ENCODE data around the gene PHC3.

The PHC3 gene

GRCh38 chr3:170064108-170064507 lies 117.4 kb downstream of the PHC3 start:
- DNase-seq = no peak

DNA sequence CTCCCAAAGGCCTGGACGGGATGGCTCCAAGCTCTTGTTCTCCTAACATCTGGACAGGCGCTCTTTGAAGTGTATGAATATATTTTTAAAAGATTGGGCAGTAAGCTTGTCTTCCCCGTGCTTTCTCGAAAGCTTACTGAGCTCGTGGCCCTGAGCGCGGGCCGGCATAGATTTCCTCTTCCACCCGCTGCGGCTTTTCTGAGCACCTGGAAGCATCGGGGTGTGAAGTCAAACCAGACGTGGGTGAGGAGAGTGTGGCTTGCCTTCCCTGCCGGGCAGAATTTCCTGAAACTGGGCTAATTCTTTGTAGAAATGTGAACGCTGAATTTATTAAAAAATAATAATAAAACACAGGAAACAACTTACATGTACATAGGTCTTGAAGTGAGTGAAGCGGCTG lies 117.8 kb downstream of the PHC3 start:
- no peak for DNase-seq

DNA sequence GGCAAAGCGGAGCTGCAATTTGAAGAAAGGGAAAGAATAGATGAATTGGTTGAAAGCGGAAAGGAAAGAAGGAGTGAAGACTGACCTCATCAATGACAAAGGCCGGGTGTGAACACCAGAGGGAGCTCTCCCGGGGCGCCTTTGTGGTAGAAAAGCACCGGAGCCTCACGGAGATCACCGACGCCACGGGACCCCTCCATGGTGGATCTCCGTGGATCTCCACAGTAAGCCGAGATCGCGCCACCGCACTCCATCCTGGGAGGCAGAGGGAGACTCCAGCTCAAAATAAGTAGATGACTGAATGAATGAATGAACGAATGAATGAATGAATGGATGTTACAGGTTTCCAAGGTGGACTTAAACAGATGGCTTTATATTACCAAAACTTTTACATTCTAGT lies 118.8 kb downstream of the PHC3 start:
- no peak for DNase-seq

DNA sequence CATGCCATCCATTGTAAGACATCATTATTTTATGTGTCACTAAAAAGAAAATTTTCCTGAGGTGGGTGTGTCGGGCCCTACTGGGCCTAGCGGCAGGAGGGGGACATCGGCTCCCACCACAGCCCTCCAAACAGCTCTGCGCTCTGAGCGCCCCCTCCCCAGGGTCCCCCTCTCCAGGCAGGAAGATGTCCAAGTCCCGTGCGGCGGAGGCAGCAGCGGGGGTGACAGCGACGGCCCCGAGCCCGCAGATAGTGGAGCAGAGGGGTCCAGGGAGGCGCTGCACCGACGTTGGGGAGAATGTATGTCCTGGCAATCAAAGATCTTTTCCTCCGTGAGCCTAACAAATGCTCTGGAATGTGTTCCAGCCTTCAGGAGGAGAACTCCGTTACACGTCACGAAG lies 119.5 kb downstream of the PHC3 start:
- DNase-seq = no peak

GRCh38 chr3:170059447-170059846 lies 122.1 kb downstream of the PHC3 start:
- no peak for DNase-seq

GRCh38 chr3:170058127-170058526 lies 123.4 kb downstream of the PHC3 start:
- DNase-seq = no peak

DNA sequence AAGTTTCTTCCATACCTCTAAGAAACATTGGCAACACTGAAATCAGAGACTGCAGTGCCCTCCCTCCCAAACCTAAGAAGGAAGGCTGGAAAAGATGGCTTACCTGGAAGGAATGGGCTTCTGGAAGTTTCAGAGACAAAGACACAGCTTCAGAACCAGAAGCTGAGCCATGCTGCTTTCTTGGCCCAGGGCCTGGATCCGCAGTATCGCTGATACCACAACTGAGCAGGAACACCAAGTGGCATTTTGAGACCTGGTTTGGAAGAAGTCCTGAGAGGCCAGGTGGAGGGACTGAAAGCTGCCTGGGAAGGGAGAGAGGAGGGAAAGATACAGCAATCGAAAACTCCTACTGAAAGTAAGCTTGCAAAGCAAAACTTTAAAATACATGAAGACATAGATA lies 124.0 kb downstream of the PHC3 start:
- DNase-seq = no peak

DNA sequence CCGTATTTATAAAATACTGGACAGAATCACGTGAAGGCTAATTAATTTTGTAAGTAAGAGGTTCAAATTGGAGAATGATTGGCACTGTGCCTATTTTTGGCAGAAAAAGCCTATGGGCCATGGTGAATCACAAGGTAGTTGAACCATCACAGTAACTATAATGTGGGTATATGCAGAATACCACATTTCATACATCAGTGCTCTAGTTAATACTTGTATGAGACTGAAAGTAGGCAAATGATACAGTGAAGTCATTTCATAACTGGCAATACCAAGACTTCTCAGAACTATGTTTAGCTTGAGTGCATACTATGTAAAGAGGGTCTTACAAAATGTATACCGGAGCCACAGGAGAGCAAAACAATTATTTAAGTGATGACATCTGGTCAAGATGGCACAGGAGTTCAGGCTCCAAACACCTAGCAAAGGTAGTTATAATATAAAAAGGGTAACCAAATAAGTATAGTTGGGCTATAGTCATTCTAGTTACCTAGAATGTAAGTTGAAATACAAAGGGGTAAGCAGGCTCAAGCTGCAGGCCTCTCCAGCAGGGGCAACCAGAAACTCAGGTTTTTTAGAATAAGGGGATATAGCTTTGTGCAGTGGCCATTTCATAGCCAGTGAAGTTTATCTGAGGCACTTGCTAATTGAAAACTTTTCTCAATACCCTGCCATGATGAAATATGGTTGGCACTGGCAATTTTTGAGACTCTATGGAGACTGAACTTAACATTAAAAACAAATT lies 124.7 kb downstream of the PHC3 start:
- DNase-seq = no peak

- DNase-seq = no peak
Measured at GRCh38 chr3:170055209-170055608, 126.3 kb downstream of the PHC3 start.

- DNase-seq = no peak
Measured at GRCh38 chr3:170054204-170054603, 127.3 kb downstream of the PHC3 start.

DNA sequence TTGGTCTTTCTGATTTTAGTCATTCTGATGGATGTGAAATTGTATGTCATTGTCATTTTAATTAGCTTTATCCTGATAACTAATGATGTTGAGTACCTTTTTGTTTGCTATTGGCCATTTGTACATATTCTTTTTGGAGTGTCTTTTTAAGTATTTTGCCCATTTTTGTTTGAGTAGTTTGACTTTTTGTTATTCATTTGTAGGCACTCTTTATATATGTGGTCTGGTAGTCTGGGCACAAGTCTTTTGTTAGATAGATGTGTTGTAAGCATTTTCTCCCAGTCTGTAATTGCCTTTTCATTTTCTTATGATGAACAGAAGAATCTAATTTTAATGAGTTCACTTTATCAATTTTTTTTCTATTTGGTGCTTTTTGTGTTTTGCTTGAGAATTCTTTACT lies 129.1 kb downstream of the PHC3 start:
- DNase-seq = no peak

GRCh38 chr3:170050753-170051152 lies 130.8 kb downstream of the PHC3 start:
- no peak for DNase-seq

- DNase-seq = no peak
Measured at GRCh38 chr3:170049146-170050000, 132.2 kb downstream of the PHC3 start.

- no peak for DNase-seq
Measured at GRCh38 chr3:170047133-170047404, 134.5 kb downstream of the PHC3 start.

DNA sequence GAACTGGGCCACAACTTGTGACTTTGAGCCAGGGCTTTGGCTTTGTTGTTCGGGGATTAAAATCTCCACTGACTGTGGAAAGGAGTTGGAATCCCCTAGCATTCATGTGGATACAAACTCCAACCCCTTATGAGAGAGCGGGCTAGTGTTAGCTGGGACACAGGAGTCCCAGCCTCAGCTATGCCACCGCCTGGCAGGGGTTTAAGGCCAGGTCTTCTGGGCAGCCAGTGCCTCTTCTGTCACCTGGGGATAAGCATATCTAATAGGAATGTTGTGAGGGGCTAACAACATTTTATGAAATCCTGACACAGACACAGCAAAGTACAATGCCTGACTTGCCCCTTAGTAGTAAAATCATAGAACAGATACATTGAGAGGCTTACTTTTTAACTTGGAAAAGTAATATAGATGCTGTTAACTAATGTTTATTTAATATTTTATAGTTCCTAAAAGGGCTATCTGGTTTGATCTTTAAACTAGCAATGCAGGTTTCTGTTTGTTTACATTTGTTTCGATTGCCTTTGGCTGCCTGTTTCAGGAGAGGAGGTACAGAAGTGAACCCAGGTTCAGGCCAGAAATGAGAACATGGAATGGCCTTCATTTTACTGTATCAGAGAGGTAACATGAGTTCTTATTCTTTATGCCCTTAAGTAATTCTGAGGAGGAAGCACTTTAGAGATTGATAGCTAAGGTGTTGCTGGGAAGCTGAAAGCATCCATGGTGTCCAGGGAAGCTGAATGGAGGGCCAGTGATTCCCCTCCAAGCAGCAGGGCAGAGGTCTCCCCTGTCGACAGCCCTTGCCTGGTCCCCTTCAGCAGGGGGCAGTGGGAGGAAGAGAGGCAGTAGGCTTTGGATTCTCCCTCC lies 135.0 kb downstream of the PHC3 start:
- DNase-seq = no peak

GRCh38 chr3:170044795-170045244 lies 136.7 kb downstream of the PHC3 start:
- DNase-seq = no peak

GRCh38 chr3:170044271-170044670 lies 137.3 kb downstream of the PHC3 start:
- DNase-seq = no peak

DNA sequence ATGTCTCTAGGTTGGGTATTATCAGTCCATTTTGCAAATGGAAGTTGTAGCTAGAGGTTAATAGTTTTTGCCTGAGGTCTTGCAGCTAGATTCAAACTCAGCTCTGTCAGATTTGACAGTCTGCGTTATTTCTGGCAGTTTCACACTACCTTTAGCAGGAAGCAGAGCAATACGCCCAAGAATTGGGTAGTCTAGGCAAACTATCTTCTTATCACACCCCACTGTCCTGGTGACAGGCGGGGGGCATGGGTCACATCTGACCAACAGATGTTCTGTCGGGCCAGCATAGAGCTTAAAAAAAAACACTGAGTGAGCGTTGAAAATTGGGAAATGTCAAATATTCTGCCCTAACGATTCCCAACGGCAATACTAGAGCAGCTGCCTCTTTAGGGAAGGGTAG lies 138.0 kb downstream of the PHC3 start:
- no peak for DNase-seq

GRCh38 chr3:170040418-170040817 lies 141.1 kb downstream of the PHC3 start:
- no peak for DNase-seq

GRCh38 chr3:170038434-170039110 lies 143.0 kb downstream of the PHC3 start:
- peak; percentile 28 for DNase-seq

Data from NCI-H526 treated with DMSO at 0.1 percent for 48 hours (cell line).